ENCODE results near the gene MRPS23.

MRPS23 gene

GRCh38 chr17:57887161-57887560 lies 37.3 kb upstream of the MRPS23 start:
- TF ChIP-seq ZNF274 (IDR thresholded peaks at IDR 0.05; ENCODE audit: low read depth, low read length) = no peak
- no peak overlapping the region for H3K4me3 ChIP-seq (ENCODE audit: low read length)

- no peak for TF ChIP-seq ZNF274 (IDR thresholded peaks at IDR 0.05; ENCODE audit: low read depth, low read length)
- H3K4me3 ChIP-seq (ENCODE audit: low read length) = no peak overlapping the region
These were observed 36.2 kb upstream of the MRPS23 start for GRCh38 chr17:57886020-57886419.

- no peak overlapping the region for H3K4me3 ChIP-seq (ENCODE audit: low read length)
- no peak for TF ChIP-seq ZNF274 (IDR thresholded peaks at IDR 0.05; ENCODE audit: low read depth, low read length)
These were observed 35.5 kb upstream of the MRPS23 start for GRCh38 chr17:57885148-57885915.

- no peak overlapping the region for H3K4me3 ChIP-seq (ENCODE audit: low read length)
- no peak for TF ChIP-seq ZNF274 (IDR thresholded peaks at IDR 0.05; ENCODE audit: low read depth, low read length)
These were observed 32.0 kb upstream of the MRPS23 start for GRCh38 chr17:57881783-57882351.

GRCh38 chr17:57881143-57881542 lies 31.3 kb upstream of the MRPS23 start:
- no peak for TF ChIP-seq ZNF274 (IDR thresholded peaks at IDR 0.05; ENCODE audit: low read depth, low read length)

GRCh38 chr17:57880086-57880456 lies 30.2 kb upstream of the MRPS23 start:
- H3K4me3 ChIP-seq (ENCODE audit: low read length) = no peak overlapping the region

More at GRCh38 chr17:57881143-57881542, 31.3 kb upstream of the MRPS23 start:
- H3K4me3 ChIP-seq (ENCODE audit: low read length) = no peak overlapping the region

GRCh38 chr17:57879437-57880085 lies 29.7 kb upstream of the MRPS23 start:
- TF ChIP-seq ZNF274 (IDR thresholded peaks at IDR 0.05; ENCODE audit: low read depth, low read length) = no peak
- no peak overlapping the region for H3K4me3 ChIP-seq (ENCODE audit: low read length)

More at GRCh38 chr17:57880086-57880456, 30.2 kb upstream of the MRPS23 start:
- no peak for TF ChIP-seq ZNF274 (IDR thresholded peaks at IDR 0.05; ENCODE audit: low read depth, low read length)

- TF ChIP-seq ZNF274 (IDR thresholded peaks at IDR 0.05; ENCODE audit: low read depth, low read length) = no peak
- no peak overlapping the region for H3K4me3 ChIP-seq (ENCODE audit: low read length)
These were observed 28.0 kb upstream of the MRPS23 start for GRCh38 chr17:57877803-57878377.

- no peak for TF ChIP-seq ZNF274 (IDR thresholded peaks at IDR 0.05; ENCODE audit: low read depth, low read length)
- H3K4me3 ChIP-seq (ENCODE audit: low read length) = no peak overlapping the region
These were observed 27.0 kb upstream of the MRPS23 start for GRCh38 chr17:57876866-57877237.

GRCh38 chr17:57876023-57876865 lies 26.4 kb upstream of the MRPS23 start:
- no peak for TF ChIP-seq ZNF274 (IDR thresholded peaks at IDR 0.05; ENCODE audit: low read depth, low read length)
- H3K4me3 ChIP-seq (ENCODE audit: low read length) = no peak overlapping the region

GRCh38 chr17:57875290-57876022 lies 25.6 kb upstream of the MRPS23 start:
- no peak for TF ChIP-seq ZNF274 (IDR thresholded peaks at IDR 0.05; ENCODE audit: low read depth, low read length)
- H3K4me3 ChIP-seq (ENCODE audit: low read length) = no peak overlapping the region

GRCh38 chr17:57874434-57875289 lies 24.8 kb upstream of the MRPS23 start:
- no peak for TF ChIP-seq ZNF274 (IDR thresholded peaks at IDR 0.05; ENCODE audit: low read depth, low read length)
- no peak overlapping the region for H3K4me3 ChIP-seq (ENCODE audit: low read length)
